Neural cell (in vitro differentiated cells): ENCODE measurements around the gene SLC12A5. TPM values are rescaled to one million over a fixed set of nuclear protein-coding genes. Genes with fewer than 3 reads are reported as not detected.

Experiments
- H2AFZ ChIP-seq: fragments of 200-600, 300-800 bp; sonication (generic), shearing (Covaris generic); 2 replicates; pipeline ENCODE4 v1.6.0; 2014; ENCODE audit warnings: low read depth, mild to moderate bottlenecking, antibody characterized with exemption, low read length, moderate library complexity
- H3F3A ChIP-seq: fragments of 200-600 bp; shearing (Covaris generic); 2 replicates; pipeline ENCODE4 v1.6.1; 2016; ENCODE audit warnings: mild to moderate bottlenecking, moderate library complexity, mixed read lengths, antibody characterized with exemption, low read length; ENCODE audit not compliant: insufficient read depth, poor library complexity, severe bottlenecking
- H3K27ac ChIP-seq: fragments of 200-600, 300-800 bp; sonication (generic), shearing (Covaris generic); 2 replicates; pipeline ENCODE4 v1.5.1; 2014; ENCODE audit warnings: mild to moderate bottlenecking, low read length, moderate library complexity
- H3K27me3 ChIP-seq: fragments of 300-800, 200-600 bp; sonication (generic), shearing (Covaris generic); 2 replicates; pipeline ENCODE4 v1.6.0; 2014; ENCODE audit warnings: mild to moderate bottlenecking, low read depth, low read length, moderate library complexity; ENCODE audit not compliant: insufficient read depth
- H3K36me3 ChIP-seq: fragments of 300-800, 200-600 bp; sonication (generic), shearing (Covaris generic); 2 replicates; pipeline ENCODE4 v1.5.1; 2014; ENCODE audit warnings: mild to moderate bottlenecking, antibody characterized with exemption, low read length, moderate library complexity; ENCODE audit not compliant: insufficient read depth
- H3K4me2 ChIP-seq: fragments of 300-800, 200-600 bp; sonication (generic), shearing (Covaris generic); 2 replicates; pipeline ENCODE4 v1.6.0; 2014; ENCODE audit warnings: mild to moderate bottlenecking, low read length
- H3K4me3 ChIP-seq: fragments of 300-800, 200-600 bp; sonication (generic), shearing (Covaris generic); 2 replicates; pipeline ENCODE4 v1.5.1; 2014; ENCODE audit warnings: mild to moderate bottlenecking, low read length, moderate library complexity
- H3K79me2 ChIP-seq: fragments of 200-600 bp; shearing (Covaris generic); replicated peaks from 2 replicates; pipeline ENCODE4 v1.6.0; 2014; ENCODE audit warnings: mild to moderate bottlenecking, low read length, moderate library complexity; ENCODE audit not compliant: insufficient read depth
- H3K9ac ChIP-seq: fragments of 300-800, 200-600 bp; sonication (generic), shearing (Covaris generic); 2 replicates; pipeline ENCODE4 v1.6.1; 2016; ENCODE audit warnings: mild to moderate bottlenecking, low read length, mixed read lengths
- H3K9me2 ChIP-seq: fragments of 200-600 bp; shearing (Covaris generic); 2 replicates; pipeline ENCODE4 v1.6.1; 2016; ENCODE audit warnings: mild to moderate bottlenecking, low read length, mixed read lengths; ENCODE audit not compliant: insufficient read depth
- H3K9me3 ChIP-seq: fragments of 200-600, 300-800 bp; sonication (generic), shearing (Covaris generic); 2 replicates; pipeline ENCODE4 v1.6.1; 2016; ENCODE audit warnings: mild to moderate bottlenecking, mixed run types, low read length, moderate library complexity, mixed read lengths
- H4K20me1 ChIP-seq: fragments of 200-600 bp; shearing (Covaris generic); 2 replicates; pipeline ENCODE4 v1.6.1; 2016; ENCODE audit warnings: mild to moderate bottlenecking, mixed run types; ENCODE audit not compliant: insufficient read depth
- EP300 ChIP-seq: fragments of 450-650 bp; conservative IDR thresholded peaks from 2 replicates; pipeline ENCODE4 v1.6.1; 2014; ENCODE audit warnings: antibody characterized with exemption, mild to moderate bottlenecking, moderate library complexity; ENCODE audit not compliant: poor library complexity, severe bottlenecking
- EZH2 ChIP-seq: fragments of 200-600, 300-800 bp; shearing (Covaris generic), sonication (generic); IDR thresholded peaks from 2 replicates; pipeline ENCODE4 v1.6.1; 2014; ENCODE audit warnings: antibody characterized with exemption, low read length, borderline replicate concordance, mild to moderate bottlenecking; ENCODE audit not compliant: insufficient read depth, poor library complexity, severe bottlenecking
- MXI1 ChIP-seq: fragments of 450-650 bp; conservative IDR thresholded peaks from 2 replicates; pipeline ENCODE4 v1.6.1; 2014; ENCODE audit warnings: antibody characterized with exemption, mild to moderate bottlenecking; ENCODE audit not compliant: poor library complexity, severe bottlenecking
- POLR2AphosphoS5 ChIP-seq: IDR thresholded peaks from 2 replicates; pipeline ENCODE4 v1.6.1; 2012
- RAD21 ChIP-seq: fragments of 450-650 bp; conservative IDR thresholded peaks from 2 replicates; pipeline ENCODE4 v1.6.1; 2014; ENCODE audit warnings: antibody characterized with exemption, mild to moderate bottlenecking, moderate library complexity
- SMC3 ChIP-seq: fragments of 450-650 bp; conservative IDR thresholded peaks from 2 replicates; pipeline ENCODE4 v1.6.1; 2014; ENCODE audit warnings: antibody characterized with exemption, mild to moderate bottlenecking, moderate library complexity; ENCODE audit not compliant: poor library complexity
- TAF1 ChIP-seq: IDR thresholded peaks from 2 replicates; pipeline ENCODE4 v1.6.1; 2012; ENCODE audit warnings: low read depth
- polyA plus RNA-seq: library from polyadenylated mRNA; depleted of rRNA; stranded (reverse); fragments of >200 nt; gene quantifications from 2 replicates; pipeline ENCODE4 v1.2.3, GENCODE V29; 2014
- TF ChIP-seq, protein P1 (sequence below): IDR thresholded peaks from 2 replicates; pipeline ENCODE4 v1.6.1; 2012; ENCODE audit warnings: borderline replicate concordance
- TF ChIP-seq, protein P2 (sequence below): fragments of 450-650 bp; IDR thresholded peaks from 2 replicates; pipeline ENCODE4 v1.5.1; 2014; ENCODE audit warnings: antibody characterized with exemption, mild to moderate bottlenecking, moderate library complexity; ENCODE audit not compliant: poor library complexity, severe bottlenecking

The SLC12A5 gene
- polyA plus RNA-seq, 1 donor from 2014 or later = 53.1 TPM

DNA sequence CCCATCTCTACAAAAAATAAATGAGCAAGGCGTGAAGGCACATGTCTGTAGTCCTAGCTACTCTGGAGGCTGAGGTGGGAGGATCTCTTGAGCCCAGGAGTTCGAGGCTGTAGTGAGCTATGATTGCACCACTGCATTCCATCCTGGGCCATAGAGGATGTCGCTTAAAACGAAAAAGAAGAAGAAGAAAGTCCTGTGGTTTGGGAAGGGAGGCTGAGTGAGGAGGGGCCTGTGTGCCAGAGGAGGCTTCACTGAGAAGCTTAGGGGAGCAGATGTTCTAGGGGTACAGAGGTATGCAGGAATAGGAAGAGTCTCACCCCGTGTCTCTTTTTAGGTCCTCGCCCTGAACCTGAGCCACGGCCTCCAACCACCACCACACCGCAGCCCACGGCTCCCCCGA lies 16.1 kb upstream of the SLC12A5 start:
- Histone ChIP-seq H3K9me3 (no peaks in the 10 kb centered on the region), H3K4me2 (no peak overlapping the region), H2AFZ (no peak overlapping the region), H3K79me2 (no peaks in the 10 kb centered on the region), H3K9me2 (no peaks in the 10 kb centered on the region), H3K27ac (no peak overlapping the region), H3K4me3 (no peak overlapping the region), H3K9ac (no peak overlapping the region), H4K20me1 (no peaks in the 10 kb centered on the region), H3K36me3 (no peaks in the 10 kb centered on the region), H3K27me3 (peaks cover 15% of the 10 kb centered on the region), H3F3A (no peaks in the 10 kb centered on the region)
- TF ChIP-seq SMC3 (no peak), TAF1 (no peak), RAD21 (no peak), MXI1 (no peak), POLR2AphosphoS5 (no peak), EP300 (no peak), EZH2 (no peak)
- TF ChIP-seq, protein P1, sequence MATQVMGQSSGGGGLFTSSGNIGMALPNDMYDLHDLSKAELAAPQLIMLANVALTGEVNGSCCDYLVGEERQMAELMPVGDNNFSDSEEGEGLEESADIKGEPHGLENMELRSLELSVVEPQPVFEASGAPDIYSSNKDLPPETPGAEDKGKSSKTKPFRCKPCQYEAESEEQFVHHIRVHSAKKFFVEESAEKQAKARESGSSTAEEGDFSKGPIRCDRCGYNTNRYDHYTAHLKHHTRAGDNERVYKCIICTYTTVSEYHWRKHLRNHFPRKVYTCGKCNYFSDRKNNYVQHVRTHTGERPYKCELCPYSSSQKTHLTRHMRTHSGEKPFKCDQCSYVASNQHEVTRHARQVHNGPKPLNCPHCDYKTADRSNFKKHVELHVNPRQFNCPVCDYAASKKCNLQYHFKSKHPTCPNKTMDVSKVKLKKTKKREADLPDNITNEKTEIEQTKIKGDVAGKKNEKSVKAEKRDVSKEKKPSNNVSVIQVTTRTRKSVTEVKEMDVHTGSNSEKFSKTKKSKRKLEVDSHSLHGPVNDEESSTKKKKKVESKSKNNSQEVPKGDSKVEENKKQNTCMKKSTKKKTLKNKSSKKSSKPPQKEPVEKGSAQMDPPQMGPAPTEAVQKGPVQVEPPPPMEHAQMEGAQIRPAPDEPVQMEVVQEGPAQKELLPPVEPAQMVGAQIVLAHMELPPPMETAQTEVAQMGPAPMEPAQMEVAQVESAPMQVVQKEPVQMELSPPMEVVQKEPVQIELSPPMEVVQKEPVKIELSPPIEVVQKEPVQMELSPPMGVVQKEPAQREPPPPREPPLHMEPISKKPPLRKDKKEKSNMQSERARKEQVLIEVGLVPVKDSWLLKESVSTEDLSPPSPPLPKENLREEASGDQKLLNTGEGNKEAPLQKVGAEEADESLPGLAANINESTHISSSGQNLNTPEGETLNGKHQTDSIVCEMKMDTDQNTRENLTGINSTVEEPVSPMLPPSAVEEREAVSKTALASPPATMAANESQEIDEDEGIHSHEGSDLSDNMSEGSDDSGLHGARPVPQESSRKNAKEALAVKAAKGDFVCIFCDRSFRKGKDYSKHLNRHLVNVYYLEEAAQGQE = no peak
- TF ChIP-seq, protein P2, sequence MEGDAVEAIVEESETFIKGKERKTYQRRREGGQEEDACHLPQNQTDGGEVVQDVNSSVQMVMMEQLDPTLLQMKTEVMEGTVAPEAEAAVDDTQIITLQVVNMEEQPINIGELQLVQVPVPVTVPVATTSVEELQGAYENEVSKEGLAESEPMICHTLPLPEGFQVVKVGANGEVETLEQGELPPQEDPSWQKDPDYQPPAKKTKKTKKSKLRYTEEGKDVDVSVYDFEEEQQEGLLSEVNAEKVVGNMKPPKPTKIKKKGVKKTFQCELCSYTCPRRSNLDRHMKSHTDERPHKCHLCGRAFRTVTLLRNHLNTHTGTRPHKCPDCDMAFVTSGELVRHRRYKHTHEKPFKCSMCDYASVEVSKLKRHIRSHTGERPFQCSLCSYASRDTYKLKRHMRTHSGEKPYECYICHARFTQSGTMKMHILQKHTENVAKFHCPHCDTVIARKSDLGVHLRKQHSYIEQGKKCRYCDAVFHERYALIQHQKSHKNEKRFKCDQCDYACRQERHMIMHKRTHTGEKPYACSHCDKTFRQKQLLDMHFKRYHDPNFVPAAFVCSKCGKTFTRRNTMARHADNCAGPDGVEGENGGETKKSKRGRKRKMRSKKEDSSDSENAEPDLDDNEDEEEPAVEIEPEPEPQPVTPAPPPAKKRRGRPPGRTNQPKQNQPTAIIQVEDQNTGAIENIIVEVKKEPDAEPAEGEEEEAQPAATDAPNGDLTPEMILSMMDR = no peak

DNA sequence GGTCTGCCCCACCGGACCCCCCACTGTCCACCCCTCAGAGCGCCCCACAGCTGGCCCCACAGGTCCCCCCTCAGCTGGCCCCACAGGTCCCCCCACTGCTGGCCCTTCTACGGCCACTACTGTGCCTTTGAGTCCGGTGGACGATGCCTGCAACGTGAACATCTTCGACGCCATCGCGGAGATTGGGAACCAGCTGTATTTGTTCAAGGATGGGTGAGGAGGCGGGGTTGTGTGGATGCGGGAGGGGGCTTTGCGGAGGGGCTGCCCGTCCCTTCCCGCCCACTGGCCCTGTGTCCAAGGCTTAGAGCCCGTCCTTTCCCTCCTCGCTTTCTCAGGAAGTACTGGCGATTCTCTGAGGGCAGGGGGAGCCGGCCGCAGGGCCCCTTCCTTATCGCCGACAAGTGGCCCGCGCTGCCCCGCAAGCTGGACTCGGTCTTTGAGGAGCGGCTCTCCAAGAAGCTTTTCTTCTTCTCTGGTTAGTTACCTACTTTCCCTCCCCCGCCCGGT lies 15.6 kb upstream of the SLC12A5 start:
- Histone ChIP-seq H3K27me3 (peaks cover 15% of the 10 kb centered on the region), H3K4me2 (no peak overlapping the region), H2AFZ (no peak overlapping the region)

More for the DNA sequence above, 15.6 kb upstream of the SLC12A5 start:
- Histone ChIP-seq H3K27ac (no peak overlapping the region), H3K79me2 (no peaks in the 10 kb centered on the region), H3K36me3 (no peaks in the 10 kb centered on the region), H3K9me2 (no peaks in the 10 kb centered on the region), H3F3A (no peaks in the 10 kb centered on the region), H3K4me3 (no peak overlapping the region), H3K9me3 (no peaks in the 10 kb centered on the region), H3K9ac (no peak overlapping the region), H4K20me1 (no peaks in the 10 kb centered on the region)
- TF ChIP-seq POLR2AphosphoS5 = no peak
- TF ChIP-seq RAD21 = no peak
- no peak for TF ChIP-seq MXI1
- TF ChIP-seq, protein P2 = no peak
